Measurements from ENCODE around the gene NPNT.

The NPNT gene

GRCh38 chr4:106017975-106018374, 122.7 kb downstream of the NPNT start:
- no peak for DNase-seq (ENCODE audit: low read depth in 3 of 3, low spot score in 1 of 3)

- no peak for DNase-seq (ENCODE audit: low read depth in 3 of 3, low spot score in 1 of 3)
These were observed 124.5 kb downstream of the NPNT start for GRCh38 chr4:106019771-106020170.
